Measurements from ENCODE around the gene MCC.

GRCh38 chr5:112996830-112997374, 491.4 kb downstream of the MCC start:
- TF ChIP-seq CTCF (IDR thresholded peaks at IDR 0.05): no peak
- no peak for TF ChIP-seq POLR2A (IDR thresholded peaks at IDR 0.05)
- TF ChIP-seq EP300 (IDR thresholded peaks at IDR 0.05): no peak
- no peak for TF ChIP-seq POLR2AphosphoS5 (IDR thresholded peaks at IDR 0.05)

Data from upper lobe of left lung (tissue), 4 donors.